T follicular helper cell (primary cell): ENCODE measurements around the gene CDC5L.
"Not testable (repeated sequence)": the region's sequence is repeated elsewhere in the genome, so short reads cannot be mapped to it uniquely, and the experiment has no call there.

ENCODE experiments used
- DNase-seq: peaks from one replicate; pipeline ENCODE4 v3.0.0-alpha.2; 2020; ENCODE audit warnings: low read depth
- total RNA-seq, 2 experiments: gene quantifications; one replicate each; lab custom pipeline; 2026; lab: John Stamatoyannopoulos, UW

Gene CDC5L
- 113 to 147 reads per million in 2 experiments for total RNA-seq

- DNase-seq: peak; percentile 83
Measured at GRCh38 chr6:44387346-44388134, at the start of gene CDC5L. Gene CDC5L (plus strand): TSS chr6:44387706. CDS start chr6:44387824, 118 bp downstream.

GRCh38 chr6:44338228-44339122 is 49.0 kb upstream of the CDC5L start:
- peak; percentile 41 for DNase-seq

GRCh38 chr6:44339301-44339700 is 48.2 kb upstream of the CDC5L start:
- DNase-seq: no peak

- no peak for DNase-seq
Measured at GRCh38 chr6:44339763-44340625, 47.5 kb upstream of the CDC5L start.

- DNase-seq: no peak
Measured at GRCh38 chr6:44341095-44341890, 46.2 kb upstream of the CDC5L start.

- no peak for DNase-seq
Measured at GRCh38 chr6:44342052-44342451, 45.5 kb upstream of the CDC5L start.

GRCh38 chr6:44342489-44342888 is 45.0 kb upstream of the CDC5L start, which contains the start of gene SPATS1:
Gene SPATS1 (plus strand): TSS chr6:44342650. CDS start chr6:44343096, 446 bp downstream.
- DNase-seq: no peak

GRCh38 chr6:44346818-44347217 is 40.7 kb upstream of the CDC5L start:
- not testable (repeated sequence) for DNase-seq

GRCh38 chr6:44349904-44350649 is 37.4 kb upstream of the CDC5L start:
- DNase-seq: no peak

GRCh38 chr6:44350650-44350994 is 36.9 kb upstream of the CDC5L start:
- not testable (repeated sequence) for DNase-seq

GRCh38 chr6:44352259-44352658 is 35.2 kb upstream of the CDC5L start:
- DNase-seq: no peak

- no peak for DNase-seq
Measured at GRCh38 chr6:44353336-44353735, 34.2 kb upstream of the CDC5L start.

- no peak for DNase-seq
Measured at GRCh38 chr6:44355640-44356039, 31.9 kb upstream of the CDC5L start.

GRCh38 chr6:44356487-44356886 is 31.0 kb upstream of the CDC5L start:
- no peak for DNase-seq

GRCh38 chr6:44359973-44360372 is 27.5 kb upstream of the CDC5L start:
- DNase-seq: no peak

- no peak for DNase-seq
Measured at GRCh38 chr6:44361947-44362346, 25.6 kb upstream of the CDC5L start.

- DNase-seq: no peak
Measured at GRCh38 chr6:44363377-44363926, 24.1 kb upstream of the CDC5L start.

- DNase-seq: no peak
Measured at GRCh38 chr6:44366781-44367180, 20.7 kb upstream of the CDC5L start.

GRCh38 chr6:44367681-44368080 is 19.8 kb upstream of the CDC5L start:
- no peak for DNase-seq

- no peak for DNase-seq
Measured at GRCh38 chr6:44373051-44373450, 14.5 kb upstream of the CDC5L start.
